SK-N-SH treated with all-trans-retinoic acid at 6 μM for 48 hours (cell line): ENCODE results near the gene CHCHD4.

Experiments
- ARNTL ChIP-seq: fragments of 450-650 bp; formaldehyde crosslinking; IDR thresholded peaks from 2 replicates; pipeline ENCODE4 v1.5.0; 2020; ENCODE audit warnings: low read depth, mild to moderate bottlenecking, moderate library complexity, borderline replicate concordance
- CSDC2 ChIP-seq: fragments of 250-450 bp; sonication (Bioruptor Pico); IDR thresholded peaks from 2 replicates; pipeline ENCODE4 v1.5.0; 2020; ENCODE audit warnings: mild to moderate bottlenecking, moderate library complexity
- ISL1 ChIP-seq: fragments of 250-450 bp; sonication (Bioruptor Pico); IDR thresholded peaks from 2 replicates; pipeline ENCODE4 v2.1.2; 2022; ENCODE audit warnings: mild to moderate bottlenecking, moderate library complexity
- OSR1 ChIP-seq: fragments of 250-450 bp; sonication (Bioruptor Pico); IDR thresholded peaks from 2 replicates; pipeline ENCODE4 v1.8.0; 2022; ENCODE audit warnings: moderate library complexity, mild to moderate bottlenecking, inconsistent platforms
- RARB ChIP-seq: fragments of 250-450 bp; sonication (Bioruptor Pico); IDR thresholded peaks from 2 replicates; pipeline ENCODE4 v1.8.0; 2021; ENCODE audit warnings: mild to moderate bottlenecking, moderate library complexity
- TCF4 ChIP-seq: fragments of 250-450 bp; sonication (Bioruptor Pico); IDR thresholded peaks from 2 replicates; pipeline ENCODE4 v1.8.0; 2021; ENCODE audit warnings: mild to moderate bottlenecking, moderate library complexity, borderline replicate concordance
- TOX ChIP-seq: fragments of 250-450 bp; sonication (Bioruptor Pico); IDR thresholded peaks from 2 replicates; pipeline ENCODE4 v1.8.0; 2021; ENCODE audit warnings: mild to moderate bottlenecking, moderate library complexity, borderline replicate concordance
- ZFP3 ChIP-seq: fragments of 250-450 bp; sonication (Bioruptor Pico); IDR thresholded peaks from 2 replicates; pipeline ENCODE4 v1.5.0; 2020; ENCODE audit warnings: mild to moderate bottlenecking, moderate library complexity
- ZFP30 ChIP-seq: fragments of 450-650 bp; formaldehyde crosslinking; IDR thresholded peaks from 2 replicates; pipeline ENCODE4 v1.5.0; 2022; ENCODE audit warnings: mild to moderate bottlenecking, moderate library complexity
- ZNF70 ChIP-seq: fragments of 450-650 bp; formaldehyde crosslinking; IDR thresholded peaks from 2 replicates; pipeline ENCODE4 v1.5.0; 2020; ENCODE audit warnings: mild to moderate bottlenecking, moderate library complexity
- ZNF8 ChIP-seq: fragments of 450-650 bp; formaldehyde crosslinking; IDR thresholded peaks from 2 replicates; pipeline ENCODE4 v1.5.0; 2020; ENCODE audit warnings: mild to moderate bottlenecking, moderate library complexity
- TF ChIP-seq, protein P1 (sequence below): fragments of 250-450 bp; sonication (Bioruptor Pico); IDR thresholded peaks from 2 replicates; pipeline ENCODE4 v1.5.1; 2021; ENCODE audit warnings: mild to moderate bottlenecking, moderate library complexity
- TF ChIP-seq, protein P2 (sequence below): fragments of 250-450 bp; sonication (Bioruptor Pico); IDR thresholded peaks from 2 replicates; pipeline ENCODE4 v1.8.0; 2020; ENCODE audit warnings: mild to moderate bottlenecking, moderate library complexity, borderline replicate concordance
- TF ChIP-seq, protein P3 (sequence below): fragments of 250-450 bp; sonication (Bioruptor Pico); IDR thresholded peaks from 2 replicates; pipeline ENCODE4 v1.8.0; 2021; ENCODE audit warnings: low read depth, mild to moderate bottlenecking, moderate library complexity, borderline replicate concordance

DNA sequence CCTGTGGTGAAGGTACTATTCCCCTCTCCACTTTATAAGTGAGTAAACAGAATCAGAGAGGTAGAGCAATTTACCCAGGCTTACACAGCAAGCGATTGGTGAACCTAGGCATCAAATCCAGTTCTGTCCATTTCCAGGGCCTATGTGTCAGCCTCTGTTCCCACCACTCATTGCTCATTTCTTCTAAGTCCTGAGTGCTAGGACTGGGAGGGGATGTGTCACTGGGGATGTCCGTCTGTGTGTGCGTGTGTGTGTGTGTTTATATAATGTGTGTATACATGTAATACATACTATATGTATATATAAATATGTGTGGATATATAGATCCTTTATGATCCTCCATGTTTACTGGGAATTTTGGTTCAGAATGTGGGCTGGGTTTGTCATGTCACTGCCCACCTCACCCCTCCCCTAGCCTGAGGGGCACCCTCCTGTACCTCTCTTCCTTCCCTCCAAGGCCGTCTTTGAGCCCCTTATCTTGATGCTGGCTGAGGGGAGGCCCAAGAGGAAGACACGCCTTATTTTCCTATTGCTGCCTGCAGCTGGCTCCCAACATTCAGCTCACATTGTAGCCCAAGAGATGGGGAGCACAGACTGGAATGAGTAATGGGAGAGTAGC, 2.3 kb upstream of the CHCHD4 start:
- TF ChIP-seq ZFP30 (CRISPR knock-in tag) (no peak), CSDC2 (CRISPR knock-in tag) (no peak), TOX (CRISPR knock-in tag) (no peak), RARB (CRISPR knock-in tag) (no peak), ARNTL (CRISPR knock-in tag) (no peak), ZFP3 (CRISPR knock-in tag) (no peak), ZNF70 (CRISPR knock-in tag) (no peak), ZNF8 (CRISPR knock-in tag) (no peak), TCF4 (CRISPR knock-in tag) (no peak), OSR1 (CRISPR knock-in tag) (no peak), ISL1 (no peak)
- TF ChIP-seq, protein P1, sequence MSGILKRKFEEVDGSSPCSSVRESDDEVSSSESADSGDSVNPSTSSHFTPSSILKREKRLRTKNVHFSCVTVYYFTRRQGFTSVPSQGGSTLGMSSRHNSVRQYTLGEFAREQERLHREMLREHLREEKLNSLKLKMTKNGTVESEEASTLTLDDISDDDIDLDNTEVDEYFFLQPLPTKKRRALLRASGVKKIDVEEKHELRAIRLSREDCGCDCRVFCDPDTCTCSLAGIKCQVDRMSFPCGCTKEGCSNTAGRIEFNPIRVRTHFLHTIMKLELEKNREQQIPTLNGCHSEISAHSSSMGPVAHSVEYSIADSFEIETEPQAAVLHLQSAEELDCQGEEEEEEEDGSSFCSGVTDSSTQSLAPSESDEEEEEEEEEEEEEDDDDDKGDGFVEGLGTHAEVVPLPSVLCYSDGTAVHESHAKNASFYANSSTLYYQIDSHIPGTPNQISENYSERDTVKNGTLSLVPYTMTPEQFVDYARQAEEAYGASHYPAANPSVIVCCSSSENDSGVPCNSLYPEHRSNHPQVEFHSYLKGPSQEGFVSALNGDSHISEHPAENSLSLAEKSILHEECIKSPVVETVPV (CRISPR knock-in tag): no peak
- TF ChIP-seq, protein P2, sequence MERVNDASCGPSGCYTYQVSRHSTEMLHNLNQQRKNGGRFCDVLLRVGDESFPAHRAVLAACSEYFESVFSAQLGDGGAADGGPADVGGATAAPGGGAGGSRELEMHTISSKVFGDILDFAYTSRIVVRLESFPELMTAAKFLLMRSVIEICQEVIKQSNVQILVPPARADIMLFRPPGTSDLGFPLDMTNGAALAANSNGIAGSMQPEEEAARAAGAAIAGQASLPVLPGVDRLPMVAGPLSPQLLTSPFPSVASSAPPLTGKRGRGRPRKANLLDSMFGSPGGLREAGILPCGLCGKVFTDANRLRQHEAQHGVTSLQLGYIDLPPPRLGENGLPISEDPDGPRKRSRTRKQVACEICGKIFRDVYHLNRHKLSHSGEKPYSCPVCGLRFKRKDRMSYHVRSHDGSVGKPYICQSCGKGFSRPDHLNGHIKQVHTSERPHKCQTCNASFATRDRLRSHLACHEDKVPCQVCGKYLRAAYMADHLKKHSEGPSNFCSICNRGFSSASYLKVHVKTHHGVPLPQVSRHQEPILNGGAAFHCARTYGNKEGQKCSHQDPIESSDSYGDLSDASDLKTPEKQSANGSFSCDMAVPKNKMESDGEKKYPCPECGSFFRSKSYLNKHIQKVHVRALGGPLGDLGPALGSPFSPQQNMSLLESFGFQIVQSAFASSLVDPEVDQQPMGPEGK (CRISPR knock-in tag): no peak
- TF ChIP-seq, protein P3, sequence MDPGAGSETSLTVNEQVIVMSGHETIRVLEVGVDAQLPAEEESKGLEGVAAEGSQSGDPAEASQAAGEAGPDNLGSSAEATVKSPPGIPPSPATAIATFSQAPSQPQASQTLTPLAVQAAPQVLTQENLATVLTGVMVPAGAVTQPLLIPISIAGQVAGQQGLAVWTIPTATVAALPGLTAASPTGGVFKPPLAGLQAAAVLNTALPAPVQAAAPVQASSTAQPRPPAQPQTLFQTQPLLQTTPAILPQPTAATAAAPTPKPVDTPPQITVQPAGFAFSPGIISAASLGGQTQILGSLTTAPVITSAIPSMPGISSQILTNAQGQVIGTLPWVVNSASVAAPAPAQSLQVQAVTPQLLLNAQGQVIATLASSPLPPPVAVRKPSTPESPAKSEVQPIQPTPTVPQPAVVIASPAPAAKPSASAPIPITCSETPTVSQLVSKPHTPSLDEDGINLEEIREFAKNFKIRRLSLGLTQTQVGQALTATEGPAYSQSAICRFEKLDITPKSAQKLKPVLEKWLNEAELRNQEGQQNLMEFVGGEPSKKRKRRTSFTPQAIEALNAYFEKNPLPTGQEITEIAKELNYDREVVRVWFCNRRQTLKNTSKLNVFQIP: no peak
